Measurements from ENCODE around the gene NR3C2. TPM values are rescaled to one million over a fixed set of nuclear protein-coding genes. Genes with fewer than 3 reads are reported as not detected.

NR3C2 gene
- total RNA-seq, 1 experiment from 2014 or later: 2.7 TPM

DNA sequence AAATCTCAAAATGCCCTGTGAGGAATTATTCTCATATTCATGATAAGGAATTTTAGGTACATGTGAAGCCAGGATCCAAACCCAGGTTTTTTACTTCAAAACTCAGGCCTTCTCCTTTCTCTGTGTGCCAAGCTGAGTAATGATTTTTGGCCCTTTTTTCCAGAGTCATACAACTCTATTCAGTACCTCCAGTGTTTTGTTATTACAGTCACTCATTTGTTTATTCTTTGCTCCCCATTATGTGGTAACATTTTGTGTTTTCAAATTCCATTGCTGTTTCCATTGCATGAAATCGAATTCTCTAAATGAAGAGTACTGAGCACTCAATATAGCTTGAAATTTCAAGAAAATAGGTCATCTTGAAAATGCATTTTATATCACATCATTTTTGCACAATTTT lies 315.4 kb downstream of the NR3C2 start:
- Histone ChIP-seq H3K9ac (ENCODE audit: low read length) (no peak overlapping the region), H3K27me3 (ENCODE audit: insufficient read depth, low read length) (no peaks in the 10 kb centered on the region), H3K79me2 (ENCODE audit: insufficient read depth, low read length) (no peaks in the 10 kb centered on the region), H3K9me2 (ENCODE audit: insufficient read depth) (no peaks in the 10 kb centered on the region), H3K36me3 (ENCODE audit: control insufficient read depth in 1 of 2, insufficient read depth in 2 of 2, low read length in 2 of 2) (no peaks in the 10 kb centered on the region), H3K4me1 (ENCODE audit: control insufficient read depth in 1 of 2, insufficient read depth in 2 of 2, low read length in 2 of 2) (no peaks in the 10 kb centered on the region), H3K4me2 (ENCODE audit: low read length) (no peak overlapping the region), H3K27ac (ENCODE audit: low read depth, low read length) (no peak overlapping the region), H3K9me3 (ENCODE audit: control insufficient read depth in 1 of 2, insufficient read depth in 1 of 2, low read depth in 1 of 2, low read length in 2 of 2) (peaks cover 0 to 12% of the 10 kb centered on the region in 2 experiments; a peak in 1 of 4 replicates), H2AFZ (ENCODE audit: low read depth, low read length, poor library complexity, severe bottlenecking) (no peak overlapping the region), H4K20me1 (ENCODE audit: insufficient read depth) (no peaks in the 10 kb centered on the region), H3K4me3 (replicated peaks in 1 of 2; ENCODE audit: low read depth in 1 of 2, low read length in 2 of 2) (no peak overlapping the region)
- BruUV-seq (replicated peaks): no TSS peak
- intact Hi-C loops (cut with micrococcal nuclease): no loop called here
- RAD21 ChIA-PET (ENCODE audit: low non-redundant PET in 1 of 2, low total read pairs in 2 of 2, uncharacterized antibody in 2 of 2, unreplicated experiment in 2 of 2): no interaction called here
- DNase-seq (ENCODE audit: low read depth, low spot score) (no peak), ATAC-seq (no peak)
- POLR2A ChIA-PET: no interaction called here
- CTCF ChIA-PET: no interaction called here
- TF ChIP-seq, protein P1, sequence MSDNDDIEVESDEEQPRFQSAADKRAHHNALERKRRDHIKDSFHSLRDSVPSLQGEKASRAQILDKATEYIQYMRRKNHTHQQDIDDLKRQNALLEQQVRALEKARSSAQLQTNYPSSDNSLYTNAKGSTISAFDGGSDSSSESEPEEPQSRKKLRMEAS (IDR thresholded peaks at IDR 0.05): no peak
- TF ChIP-seq, protein P2, sequence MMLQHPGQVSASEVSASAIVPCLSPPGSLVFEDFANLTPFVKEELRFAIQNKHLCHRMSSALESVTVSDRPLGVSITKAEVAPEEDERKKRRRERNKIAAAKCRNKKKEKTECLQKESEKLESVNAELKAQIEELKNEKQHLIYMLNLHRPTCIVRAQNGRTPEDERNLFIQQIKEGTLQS (IDR thresholded peaks at IDR 0.05): no peak
- TF ChIP-seq EZH2 (IDR thresholded peaks at IDR 0.05): no peak
- no peak for TF ChIP-seq RAD21 (IDR thresholded peaks at IDR 0.05; ENCODE audit: low read depth)
- no peak for TF ChIP-seq SRF (IDR thresholded peaks at IDR 0.05; ENCODE audit: low read depth)
- no peak for TF ChIP-seq CBX3 (IDR thresholded peaks at IDR 0.05; ENCODE audit: low read depth)
- no peak for TF ChIP-seq CEBPB (IDR thresholded peaks at IDR 0.05; ENCODE audit: low read depth)
- no peak for TF ChIP-seq ZFX (IDR thresholded peaks at IDR 0.05)
- no peak for TF ChIP-seq ZNF274 (IDR thresholded peaks at IDR 0.05; ENCODE audit: low read depth, low read length)
- TF ChIP-seq, protein P3, sequence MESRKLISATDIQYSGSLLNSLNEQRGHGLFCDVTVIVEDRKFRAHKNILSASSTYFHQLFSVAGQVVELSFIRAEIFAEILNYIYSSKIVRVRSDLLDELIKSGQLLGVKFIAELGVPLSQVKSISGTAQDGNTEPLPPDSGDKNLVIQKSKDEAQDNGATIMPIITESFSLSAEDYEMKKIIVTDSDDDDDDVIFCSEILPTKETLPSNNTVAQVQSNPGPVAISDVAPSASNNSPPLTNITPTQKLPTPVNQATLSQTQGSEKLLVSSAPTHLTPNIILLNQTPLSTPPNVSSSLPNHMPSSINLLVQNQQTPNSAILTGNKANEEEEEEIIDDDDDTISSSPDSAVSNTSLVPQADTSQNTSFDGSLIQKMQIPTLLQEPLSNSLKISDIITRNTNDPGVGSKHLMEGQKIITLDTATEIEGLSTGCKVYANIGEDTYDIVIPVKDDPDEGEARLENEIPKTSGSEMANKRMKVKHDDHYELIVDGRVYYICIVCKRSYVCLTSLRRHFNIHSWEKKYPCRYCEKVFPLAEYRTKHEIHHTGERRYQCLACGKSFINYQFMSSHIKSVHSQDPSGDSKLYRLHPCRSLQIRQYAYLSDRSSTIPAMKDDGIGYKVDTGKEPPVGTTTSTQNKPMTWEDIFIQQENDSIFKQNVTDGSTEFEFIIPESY (IDR thresholded peaks at IDR 0.05; ENCODE audit: extremely low read depth, insufficient replicate concordance, low read length): no peak
- no peak for TF ChIP-seq POLR2A (IDR thresholded peaks at IDR 0.05; ENCODE audit: borderline replicate concordance, extremely low read depth, insufficient read depth, insufficient read length)
- TF ChIP-seq POLR2AphosphoS5 (IDR thresholded peaks at IDR 0.05; ENCODE audit: low read depth, low read length): no peak
